Right lobe of liver (tissue), 6 donors: ENCODE measurements around the gene ZNF581. TPM values are rescaled to one million over a fixed set of nuclear protein-coding genes. Genes with fewer than 3 reads are reported as not detected.
A peak's percentile ranks its signal among the peaks of the same experiment; 100 is the strongest.

Experiments
- ATAC-seq, 4 donors: fragments of 200-7000 bp; cut with Tn5 transposase; one replicate each; pipeline ENCODE4 v1.9.1; 2020; ENCODE audit warnings: mild to moderate bottlenecking in 4 of 4, moderate library complexity in 4 of 4
- DNase-seq, 3 donors: peaks; one replicate each; pipeline ENCODE4 v3.0.0-alpha.2; 2020
- H3K27ac ChIP-seq, 3 donors: fragments of 200-600 bp; one replicate each; pipeline ENCODE4 v1.8.0; 2022
- H3K27me3 ChIP-seq, 2 donors: fragments of 200-600 bp; one replicate each; pipeline ENCODE4 v1.8.0; 2022
- H3K36me3 ChIP-seq, 4 donors: fragments of 200-600 bp; sonication (generic) in 1 of 4; one replicate each; pipeline versions ENCODE4 v1.5.1 to v1.8.0; 2017 to 2022; ENCODE audit warnings: control low read depth in 1 of 4
- H3K4me1 ChIP-seq, 4 donors: fragments of 200-600 bp; sonication (generic) in 1 of 4; one replicate each; pipeline versions ENCODE4 v1.5.1 to v1.8.0; 2017 to 2022; ENCODE audit warnings: control low read depth in 1 of 4
- H3K4me3 ChIP-seq, 3 donors: fragments of 200-600 bp; one replicate each; pipeline ENCODE4 v1.8.0; 2022
- H3K9me3 ChIP-seq, 4 donors: fragments of 200-600 bp; sonication (generic) in 1 of 4; one replicate each; pipeline versions ENCODE4 v1.5.1 to v1.8.0; 2017 to 2022; ENCODE audit warnings: control low read depth in 1 of 4
- CTCF ChIP-seq, 4 donors: fragments of 200-600 bp in 3 of 4; fragments of 450-650 bp in 1 of 4; IDR thresholded peaks; one replicate each; pipeline versions ENCODE4 v1.5.1 to v1.8.0; 2016 to 2022; ENCODE audit warnings: antibody characterized with exemption in 4 of 4, mild to moderate bottlenecking in 2 of 4
- POLR2A ChIP-seq: fragments of 450-650 bp; IDR thresholded peaks from one replicate; pipeline ENCODE4 v1.6.1; 2017; ENCODE audit warnings: antibody characterized with exemption, mild to moderate bottlenecking
- WGBS: methylation state at CpG from one replicate; pipeline ENCODE4 v1.1.6; 2018; ENCODE audit warnings: low coverage, low lambda C conversion rate; ENCODE audit not compliant: insufficient coverage; ENCODE audit errors: missing lambda C conversion rate; 5-methylcytosine and 5-hydroxymethylcytosine counted together
- intact Hi-C, 2 donors: fragments of 100-400 bp; cut with DNase I; formaldehyde crosslinking; loops; one replicate each; pipeline versions ENCODE4 v1.11.2 to v1.14.1; 2022
- total RNA-seq, 6 experiments: library from RNA; depleted of rRNA in 2 of 6; stranded (reverse); fragments of >200 nt in 2 of 6; fragmentation: NEBNext Ultra II Directional in 3 of 6; extraction: Animal tissue kit (Norgen Biotek cat#: 25700) in 3 of 6; gene quantifications; one replicate each; pipeline versions ENCODE4 v1.1.0 to v1.2.4, GENCODE V29; 2016 to 2023
- donor health status: DM: no; HTN: yes; CAD: no.
- donor health status: DM: no; HTN: no; CAD: no.
- donor health status: DM: no; HTN: no; CAD: no.
- donor health status: DM: no; HTN: yes; CAD: no.
- donor health status: DM: no; HTN: yes; CAD: no.

Gene ZNF581
- total RNA-seq, 6 experiments from 2014 or later = 2.7 to 7.3 (median 5.1) TPM

GRCh38 chr19:55654323-55654867 lies 10.9 kb downstream of the ZNF581 start:
- intact Hi-C loops = no loop called here
- 0% methylated on average over 46 of the region's 52 CpGs for whole genome bisulfite sequencing
- Histone ChIP-seq H3K9me3 (no peaks in the 10 kb centered on the region), H3K27me3 (no peaks in the 10 kb centered on the region), H3K36me3 (no peaks in the 10 kb centered on the region), H3K27ac (peak overlapping the region; percentile 93 to 96 (median 96)), H3K4me1 (peaks cover 0 to 32% (median 12%) of the 10 kb centered on the region in 4 donors), H3K4me3 (peak overlapping the region; percentile 83 to 99 (median 88))
- peak; percentile 99 for DNase-seq
- ATAC-seq = peak; percentile 80 to 82 (median 82)
- TF ChIP-seq POLR2A (no peak), CTCF (IDR thresholded peaks at IDR 0.05) (no peak)

GRCh38 chr19:55654868-55655647 lies 11.6 kb downstream of the ZNF581 start, which contains the start of gene U2AF2:
Gene U2AF2 (plus strand): TSS chr19:55655035. CDS start chr19:55655105, 70 bp downstream.
- WGBS = under 1% methylated on average over 31 of the region's 95 CpGs
- intact Hi-C loops = no loop called here

GRCh38 chr19:55655648-55656040 lies 12.2 kb downstream of the ZNF581 start:
- no peak for ATAC-seq
- Histone ChIP-seq H3K4me3 (peak overlapping the region; percentile 83 to 99 (median 88)), H3K36me3 (peaks cover 0 to 7% (median 0%) of the 10 kb centered on the region in 4 donors), H3K4me1 (peaks cover 0 to 32% (median 12%) of the 10 kb centered on the region in 4 donors), H3K27ac (peak overlapping the region; percentile 93 to 96 (median 96)), H3K9me3 (no peaks in the 10 kb centered on the region), H3K27me3 (no peaks in the 10 kb centered on the region)
- TF ChIP-seq CTCF (IDR thresholded peaks at IDR 0.05) (no peak), POLR2A (no peak)
- DNase-seq = no peak
- WGBS = under 1% methylated on average over 17 of the region's 19 CpGs
- intact Hi-C loops = no loop called here

More at GRCh38 chr19:55654868-55655647, 11.6 kb downstream of the ZNF581 start, which contains the start of gene U2AF2:
- Histone ChIP-seq H3K27ac (peak within 1 kb of the TSS; percentile 93 to 96 (median 96)), H3K4me1 (peaks cover 0 to 32% (median 12%) of the 10 kb centered on the region in 4 donors), H3K27me3 (no peaks in the 10 kb centered on the region), H3K4me3 (peak within 1 kb of the TSS; percentile 83 to 99 (median 88)), H3K9me3 (no peaks in the 10 kb centered on the region), H3K36me3 (peaks cover 0 to 2% (median 0%) of the 10 kb centered on the region in 4 donors)
- DNase-seq (peak; percentile 97 to 98 (median 98)), ATAC-seq (peak; percentile 59 to 71 (median 66))
- TF ChIP-seq POLR2A = peak; percentile 71
- no peak for TF ChIP-seq CTCF (IDR thresholded peaks at IDR 0.05)

GRCh38 chr19:55656552-55656951 lies 13.1 kb downstream of the ZNF581 start:
- intact Hi-C loops = no loop called here
- DNase-seq (no peak), ATAC-seq (no peak)
- peaks cover 0 to 32% (median 12%) of the 10 kb centered on the region in 4 donors for H3K4me1 ChIP-seq
- no peak overlapping the region for H3K27ac ChIP-seq
- peaks cover 0 to 12% (median 2%) of the 10 kb centered on the region in 4 donors for H3K36me3 ChIP-seq
- no peaks in the 10 kb centered on the region for H3K9me3 ChIP-seq
- H3K27me3 ChIP-seq = no peaks in the 10 kb centered on the region
- peak overlapping the region; percentile 83 to 99 (median 88) for H3K4me3 ChIP-seq
- TF ChIP-seq CTCF (IDR thresholded peaks at IDR 0.05) (no peak), POLR2A (no peak)
- 41% methylated on average over 6 of the region's 7 CpGs for WGBS
